ENCODE data around the gene CDKL5. TPM values are rescaled to one million over a fixed set of nuclear protein-coding genes. Genes with fewer than 3 reads are reported as not detected.

The CDKL5 gene
- total RNA-seq, 6 experiments from 2014 or later, result 5.6 to 5.9 (median 5.8) TPM

DNA sequence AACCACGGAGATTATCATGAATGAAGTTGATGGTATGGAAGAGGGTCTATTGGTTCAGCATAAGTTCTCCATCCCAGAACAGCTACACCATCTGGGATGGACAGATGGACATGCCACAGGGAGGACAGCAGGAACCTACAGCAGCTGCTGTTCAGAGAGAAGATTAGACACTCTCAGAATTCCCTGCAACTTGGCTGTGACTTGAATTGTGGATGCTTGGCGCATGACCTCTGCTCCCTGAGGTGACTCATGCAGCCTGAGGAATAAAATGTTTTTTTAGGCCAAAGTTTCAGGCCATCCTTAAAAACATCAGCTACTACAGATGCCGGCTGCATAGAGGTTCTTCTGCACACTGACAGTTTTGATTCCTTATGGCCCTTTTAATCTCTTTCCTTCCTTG lies 149.2 kb downstream of the CDKL5 start:
- TF ChIP-seq, protein P1, sequence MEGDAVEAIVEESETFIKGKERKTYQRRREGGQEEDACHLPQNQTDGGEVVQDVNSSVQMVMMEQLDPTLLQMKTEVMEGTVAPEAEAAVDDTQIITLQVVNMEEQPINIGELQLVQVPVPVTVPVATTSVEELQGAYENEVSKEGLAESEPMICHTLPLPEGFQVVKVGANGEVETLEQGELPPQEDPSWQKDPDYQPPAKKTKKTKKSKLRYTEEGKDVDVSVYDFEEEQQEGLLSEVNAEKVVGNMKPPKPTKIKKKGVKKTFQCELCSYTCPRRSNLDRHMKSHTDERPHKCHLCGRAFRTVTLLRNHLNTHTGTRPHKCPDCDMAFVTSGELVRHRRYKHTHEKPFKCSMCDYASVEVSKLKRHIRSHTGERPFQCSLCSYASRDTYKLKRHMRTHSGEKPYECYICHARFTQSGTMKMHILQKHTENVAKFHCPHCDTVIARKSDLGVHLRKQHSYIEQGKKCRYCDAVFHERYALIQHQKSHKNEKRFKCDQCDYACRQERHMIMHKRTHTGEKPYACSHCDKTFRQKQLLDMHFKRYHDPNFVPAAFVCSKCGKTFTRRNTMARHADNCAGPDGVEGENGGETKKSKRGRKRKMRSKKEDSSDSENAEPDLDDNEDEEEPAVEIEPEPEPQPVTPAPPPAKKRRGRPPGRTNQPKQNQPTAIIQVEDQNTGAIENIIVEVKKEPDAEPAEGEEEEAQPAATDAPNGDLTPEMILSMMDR (IDR thresholded peaks at IDR 0.05), result no peak
- Mint-ChIP-seq H3K36me3 (ENCODE audit: low read depth) (no peaks in the 10 kb centered on the region), H3K4me3 (no peak overlapping the region), H3K27me3 (ENCODE audit: insufficient read depth) (peaks cover 2% of the 10 kb centered on the region; the same call in 1 of the 2 replicates), H3K27ac (no peak overlapping the region), H3K9me3 (no peaks in the 10 kb centered on the region), H3K4me1 (ENCODE audit: low read depth) (peaks cover 12% of the 10 kb centered on the region)
- peak; percentile 65 for DNase-seq

DNA sequence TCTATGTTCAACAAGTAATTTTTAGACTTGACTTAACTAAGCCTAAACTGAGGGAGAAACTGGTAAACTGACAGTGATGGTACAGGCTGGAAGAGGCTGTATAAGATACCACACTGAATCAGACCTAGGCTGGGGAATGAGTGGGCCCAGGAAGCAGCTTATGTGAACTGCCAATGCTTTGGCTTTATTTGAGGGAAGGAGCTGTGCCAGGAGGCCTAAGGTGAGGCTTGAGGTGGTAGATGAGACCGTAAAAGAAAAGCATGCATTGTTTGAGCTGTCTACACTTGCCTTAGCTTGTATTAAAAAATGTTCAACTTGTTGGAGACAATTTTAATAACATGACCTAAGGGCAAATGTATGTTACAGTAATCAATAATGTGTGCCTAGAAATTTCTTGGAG lies 150.3 kb downstream of the CDKL5 start:
- H3K4me1 Mint-ChIP-seq (ENCODE audit: low read depth), result peaks cover 12% of the 10 kb centered on the region
- TF ChIP-seq, protein P1 (IDR thresholded peaks at IDR 0.05), result no peak
- H3K36me3 Mint-ChIP-seq (ENCODE audit: low read depth), result no peaks in the 10 kb centered on the region
- H3K9me3 Mint-ChIP-seq, result no peaks in the 10 kb centered on the region
- H3K27me3 Mint-ChIP-seq (ENCODE audit: insufficient read depth), result peaks cover 2% of the 10 kb centered on the region; the same call in 1 of the 2 replicates
- no peak overlapping the region for H3K27ac Mint-ChIP-seq
- no peak for DNase-seq
- no peak overlapping the region for H3K4me3 Mint-ChIP-seq

DNA sequence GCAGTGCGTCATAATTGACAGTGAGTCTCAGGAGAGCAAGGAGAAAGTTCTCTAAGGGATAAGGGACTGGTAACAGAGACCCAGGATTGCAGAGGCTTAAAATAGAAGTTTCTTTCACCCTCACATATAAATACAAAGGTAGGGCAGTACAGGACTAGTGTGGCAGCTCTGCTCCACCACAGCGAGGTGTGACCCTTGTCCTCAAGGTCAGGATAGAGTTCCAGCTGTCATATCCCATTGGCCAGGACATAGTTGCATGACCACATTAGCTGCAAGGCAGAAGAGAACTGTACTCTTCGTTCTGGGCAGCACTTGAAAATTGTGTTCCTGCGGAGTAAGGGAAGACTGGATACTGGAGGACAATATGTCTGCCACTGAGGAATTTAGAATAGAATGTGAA lies 152.0 kb downstream of the CDKL5 start:
- Mint-ChIP-seq H3K9me3 (no peaks in the 10 kb centered on the region), H3K27ac (no peak overlapping the region), H3K4me1 (ENCODE audit: low read depth) (peaks cover 12% of the 10 kb centered on the region), H3K36me3 (ENCODE audit: low read depth) (no peaks in the 10 kb centered on the region), H3K27me3 (ENCODE audit: insufficient read depth) (peaks cover 2% of the 10 kb centered on the region; the same call in 1 of the 2 replicates), H3K4me3 (no peak overlapping the region)
- TF ChIP-seq, protein P1 (IDR thresholded peaks at IDR 0.05), result no peak
- DNase-seq, result no peak

DNA sequence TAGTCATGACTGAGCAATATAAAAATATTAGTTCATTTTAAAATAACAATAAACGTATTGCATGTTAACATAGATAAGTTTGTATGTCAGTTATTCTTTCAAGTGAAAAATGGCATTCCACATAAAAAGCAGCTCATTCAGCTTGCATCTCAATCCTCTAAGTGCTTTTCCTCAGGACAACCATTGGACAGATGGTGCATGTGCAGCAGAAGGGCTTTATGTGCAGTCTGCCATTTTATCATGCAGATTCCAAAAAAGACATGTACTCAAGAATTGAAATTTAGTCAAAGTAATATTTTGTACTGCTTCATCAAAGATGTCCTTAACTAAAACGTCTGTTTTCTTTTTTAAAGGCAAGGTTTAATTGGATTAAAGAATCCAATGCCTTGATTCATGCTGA lies 153.1 kb downstream of the CDKL5 start:
- Mint-ChIP-seq H3K27ac (no peak overlapping the region), H3K4me3 (no peak overlapping the region), H3K9me3 (no peaks in the 10 kb centered on the region), H3K36me3 (ENCODE audit: low read depth) (no peaks in the 10 kb centered on the region), H3K4me1 (ENCODE audit: low read depth) (peaks cover 20% of the 10 kb centered on the region), H3K27me3 (ENCODE audit: insufficient read depth) (no peaks in the 10 kb centered on the region)
- no peak for DNase-seq
- TF ChIP-seq, protein P1 (IDR thresholded peaks at IDR 0.05), result no peak

DNA sequence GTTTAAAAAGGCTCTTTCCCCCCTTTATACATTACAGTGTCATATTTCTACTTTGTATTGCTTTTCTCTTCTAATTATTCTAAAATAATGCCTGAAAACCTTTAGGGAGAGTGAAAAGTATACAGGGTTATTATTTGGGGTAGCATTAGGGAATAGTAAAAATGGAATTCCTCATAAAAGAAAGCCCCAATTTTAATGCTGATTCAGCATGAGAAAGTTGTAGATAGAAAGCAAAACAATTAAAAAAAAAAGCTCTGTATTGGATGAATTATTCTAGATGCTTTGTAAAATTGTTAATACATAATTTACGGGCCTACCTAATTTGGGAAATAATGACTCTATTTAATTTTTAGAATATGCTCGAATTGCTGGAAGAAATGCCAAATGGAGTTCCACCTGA lies 154.1 kb downstream of the CDKL5 start:
- no peak for DNase-seq
- H3K36me3 Mint-ChIP-seq (ENCODE audit: low read depth), result no peaks in the 10 kb centered on the region
- H3K4me1 Mint-ChIP-seq (ENCODE audit: low read depth), result peaks cover 16% of the 10 kb centered on the region
- no peak overlapping the region for H3K27ac Mint-ChIP-seq
- H3K9me3 Mint-ChIP-seq, result no peaks in the 10 kb centered on the region
- no peak overlapping the region for H3K4me3 Mint-ChIP-seq
- TF ChIP-seq, protein P1 (IDR thresholded peaks at IDR 0.05), result no peak
- H3K27me3 Mint-ChIP-seq (ENCODE audit: insufficient read depth), result no peaks in the 10 kb centered on the region
